GM12891 (cell line): ENCODE data around the gene HES5.

Experiments used
- PAX5 ChIP-seq: IDR thresholded peaks from 2 replicates; pipeline ENCODE4 v1.6.1; 2011; ENCODE audit warnings: low read length, moderate library complexity, mild to moderate bottlenecking; ENCODE audit not compliant: insufficient read depth, severe bottlenecking
- POLR2A ChIP-seq: IDR thresholded peaks from 2 replicates; pipeline ENCODE4 v1.6.1; 2011; ENCODE audit warnings: low read depth, low read length, control low read depth
- POLR2AphosphoS5 ChIP-seq: IDR thresholded peaks from 2 replicates; pipeline ENCODE4 v1.6.1; 2011; ENCODE audit warnings: low read depth, low read length, control low read depth
- TAF1 ChIP-seq: IDR thresholded peaks from 2 replicates; pipeline ENCODE4 v1.6.1; 2011; ENCODE audit warnings: low read depth, low read length, control low read depth

GRCh38 chr1:2495546-2495945 is 34.5 kb downstream of the HES5 start:
- TF ChIP-seq POLR2AphosphoS5 (no peak), POLR2A (no peak), TAF1 (no peak), PAX5 (no peak)
